Transverse colon (tissue), 4 donors: ENCODE data around the gene ERCC4.

Experiments used
- EP300 ChIP-seq: sonication (generic); formaldehyde crosslinking; IDR thresholded peaks from one replicate; pipeline ENCODE4 v1.6.1; 2017; ENCODE audit warnings: antibody characterized with exemption, low read depth
- POLR2A ChIP-seq: fragments of 450-650 bp; IDR thresholded peaks from one replicate; pipeline ENCODE4 v1.6.1; 2016; ENCODE audit warnings: antibody characterized with exemption, mild to moderate bottlenecking, moderate library complexity
- POLR2AphosphoS5 ChIP-seq, 3 donors: sonication (generic); formaldehyde crosslinking; IDR thresholded peaks; one replicate each; pipeline ENCODE4 v1.6.1; 2016; ENCODE audit warnings: antibody characterized with exemption in 3 of 3
- TF ChIP-seq, protein P1 (sequence below), 5 experiments: fragments of 200-600 bp in 3 of 5; fragments of 450-650 bp in 2 of 5; sonication (generic) in 3 of 5; IDR thresholded peaks; 1 replicate in 2 of 5; 2 replicates in 3 of 5; pipeline ENCODE4 v1.5.1; 2016 to 2017; ENCODE audit warnings: antibody characterized with exemption in 5 of 5, inconsistent platforms in 3 of 5, mild to moderate bottlenecking in 2 of 5, moderate library complexity in 1 of 5

DNA sequence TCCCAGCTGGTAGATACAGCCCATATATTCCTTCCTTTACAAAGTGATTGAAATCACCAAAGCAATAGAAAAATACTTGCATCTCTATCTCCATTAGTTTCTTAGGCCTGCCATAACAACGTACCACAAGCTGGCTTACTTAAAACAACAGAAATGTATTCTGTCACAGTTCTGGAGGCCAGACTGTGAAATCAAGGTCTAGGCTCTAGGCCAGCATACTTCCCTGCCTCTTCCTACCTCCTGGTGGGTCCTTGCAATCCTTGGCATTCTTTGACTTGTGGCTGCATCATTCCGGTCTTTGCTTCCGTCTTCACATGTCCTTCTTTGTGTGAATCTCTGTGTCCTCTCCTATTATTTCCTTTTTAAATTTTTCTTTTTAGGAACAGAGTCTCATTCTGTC is 62.5 kb downstream of the ERCC4 start:
- TF ChIP-seq, protein P1, sequence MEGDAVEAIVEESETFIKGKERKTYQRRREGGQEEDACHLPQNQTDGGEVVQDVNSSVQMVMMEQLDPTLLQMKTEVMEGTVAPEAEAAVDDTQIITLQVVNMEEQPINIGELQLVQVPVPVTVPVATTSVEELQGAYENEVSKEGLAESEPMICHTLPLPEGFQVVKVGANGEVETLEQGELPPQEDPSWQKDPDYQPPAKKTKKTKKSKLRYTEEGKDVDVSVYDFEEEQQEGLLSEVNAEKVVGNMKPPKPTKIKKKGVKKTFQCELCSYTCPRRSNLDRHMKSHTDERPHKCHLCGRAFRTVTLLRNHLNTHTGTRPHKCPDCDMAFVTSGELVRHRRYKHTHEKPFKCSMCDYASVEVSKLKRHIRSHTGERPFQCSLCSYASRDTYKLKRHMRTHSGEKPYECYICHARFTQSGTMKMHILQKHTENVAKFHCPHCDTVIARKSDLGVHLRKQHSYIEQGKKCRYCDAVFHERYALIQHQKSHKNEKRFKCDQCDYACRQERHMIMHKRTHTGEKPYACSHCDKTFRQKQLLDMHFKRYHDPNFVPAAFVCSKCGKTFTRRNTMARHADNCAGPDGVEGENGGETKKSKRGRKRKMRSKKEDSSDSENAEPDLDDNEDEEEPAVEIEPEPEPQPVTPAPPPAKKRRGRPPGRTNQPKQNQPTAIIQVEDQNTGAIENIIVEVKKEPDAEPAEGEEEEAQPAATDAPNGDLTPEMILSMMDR (IDR thresholded peaks at IDR 0.05): no peak
- TF ChIP-seq EP300 (no peak), POLR2AphosphoS5 (IDR thresholded peaks at IDR 0.05) (no peak), POLR2A (no peak)
